NCI-H146 (cell line): ENCODE measurements around the gene RNF125.
"Not testable (repeated sequence)": the region's sequence is repeated elsewhere in the genome, so short reads cannot be mapped to it uniquely, and the experiment has no call there.

Experiments
- DNase-seq: peaks from one replicate; lab custom pipeline; 2025; lab: John Stamatoyannopoulos, UW

The RNF125 gene

GRCh38 chr18:32018331-32019250 is at the start of gene RNF125:
RNF125 (plus strand) TSS chr18:32018825; CDS start chr18:32018864, 39 bp downstream.
- DNase-seq: peak; percentile 84

- DNase-seq: no peak
Measured at GRCh38 chr18:31970617-31971016, 48.0 kb upstream of the RNF125 start.

GRCh38 chr18:31973929-31974546 is 44.6 kb upstream of the RNF125 start:
- no peak for DNase-seq

- peak; percentile 34 for DNase-seq
Measured at GRCh38 chr18:31976242-31976641, 42.4 kb upstream of the RNF125 start.

GRCh38 chr18:31977270-31977872 is 41.3 kb upstream of the RNF125 start:
- DNase-seq: peak; percentile 59

GRCh38 chr18:31978616-31979015 is 40.0 kb upstream of the RNF125 start:
- DNase-seq: no peak

GRCh38 chr18:31979714-31980113 is 38.9 kb upstream of the RNF125 start:
- no peak for DNase-seq

- no peak for DNase-seq
Measured at GRCh38 chr18:31980863-31981262, 37.8 kb upstream of the RNF125 start.

- no peak for DNase-seq
Measured at GRCh38 chr18:31983020-31983419, 35.6 kb upstream of the RNF125 start.

- DNase-seq: no peak
Measured at GRCh38 chr18:31983976-31984375, 34.6 kb upstream of the RNF125 start.

- DNase-seq: no peak
Measured at GRCh38 chr18:31990823-31991222, 27.8 kb upstream of the RNF125 start.

GRCh38 chr18:31996007-31996406 is 22.6 kb upstream of the RNF125 start:
- DNase-seq: no peak

GRCh38 chr18:31998880-31999412 is 19.7 kb upstream of the RNF125 start:
- no peak for DNase-seq

- DNase-seq: not testable (repeated sequence)
Measured at GRCh38 chr18:32001141-32001540, 17.5 kb upstream of the RNF125 start.

GRCh38 chr18:32003822-32004221 is 14.8 kb upstream of the RNF125 start:
- DNase-seq: not testable (repeated sequence)

- no peak for DNase-seq
Measured at GRCh38 chr18:32010124-32010721, 8.4 kb upstream of the RNF125 start.

GRCh38 chr18:32011193-32011592 is 7.4 kb upstream of the RNF125 start:
- DNase-seq: no peak

GRCh38 chr18:32019251-32019948 is 775 bp downstream of the RNF125 start:
- peak; percentile 55 for DNase-seq

GRCh38 chr18:32019949-32020625 is 1.5 kb downstream of the RNF125 start:
- not testable (repeated sequence) for DNase-seq

GRCh38 chr18:32021756-32022564 is 3.3 kb downstream of the RNF125 start:
- no peak for DNase-seq
